Muscle layer of colon (tissue), 2 donors: Measurements from ENCODE around the gene ZNF367.

ENCODE experiments used
- H3K27ac ChIP-seq: one replicate; pipeline ENCODE4 v1.7.0; 2013; ENCODE audit warnings: low read depth, mild to moderate bottlenecking, low read length, moderate library complexity
- H3K27me3 ChIP-seq, 2 donors: one replicate each; pipeline ENCODE4 v1.7.0; 2013; ENCODE audit warnings: low read length in 2 of 2, mild to moderate bottlenecking in 2 of 2; ENCODE audit not compliant: insufficient read depth in 2 of 2, control insufficient read depth in 1 of 2
- H3K36me3 ChIP-seq: one replicate; pipeline ENCODE4 v1.7.0; 2013; ENCODE audit warnings: mild to moderate bottlenecking, low read length; ENCODE audit not compliant: insufficient read depth
- H3K4me1 ChIP-seq: one replicate; pipeline ENCODE4 v1.7.0; 2013; ENCODE audit warnings: mild to moderate bottlenecking, low read length; ENCODE audit not compliant: insufficient read depth
- H3K4me3 ChIP-seq, 2 donors: one replicate each; pipeline ENCODE4 v1.7.0; 2013; ENCODE audit warnings: low read length in 2 of 2, low read depth in 1 of 2, mild to moderate bottlenecking in 1 of 2, moderate library complexity in 1 of 2
- H3K9ac ChIP-seq: one replicate; pipeline ENCODE4 v1.7.0; 2013; ENCODE audit warnings: low read length
- H3K9me3 ChIP-seq: one replicate; pipeline ENCODE4 v1.7.0; 2013; ENCODE audit warnings: mild to moderate bottlenecking, low read length
- donor health status: abdominal sarcoma.
- donor health status: Adenocarcinoma of cecum.

ZNF367 gene

GRCh38 chr9:96418083-96418919, at the start of gene ZNF367:
ZNF367 (minus strand) TSS chr9:96418370; CDS start chr9:96418032, 338 bp downstream.
- Histone ChIP-seq H3K4me3 (peak within 1 kb of the TSS; percentile 80 to 97), H3K9ac (peak within 1 kb of the TSS; percentile 74), H3K4me1 (peaks cover 25% of the 10 kb centered on the region), H3K27ac (peak within 1 kb of the TSS; percentile 92), H3K36me3 (no peaks in the 10 kb centered on the region), H3K27me3 (no peaks in the 10 kb centered on the region), H3K9me3 (no peaks in the 10 kb centered on the region)

- Histone ChIP-seq H3K4me3 (no peak overlapping the region), H3K27me3 (no peaks in the 10 kb centered on the region), H3K4me1 (no peaks in the 10 kb centered on the region), H3K9me3 (no peaks in the 10 kb centered on the region), H3K27ac (no peak overlapping the region), H3K36me3 (peaks cover 24% of the 10 kb centered on the region), H3K9ac (no peak overlapping the region)
Observed at GRCh38 chr9:96467784-96468183, 49.6 kb upstream of the ZNF367 start.

- H3K27ac ChIP-seq: no peak overlapping the region
- no peaks in the 10 kb centered on the region for H3K4me1 ChIP-seq
Observed at GRCh38 chr9:96464426-96464825, 46.3 kb upstream of the ZNF367 start.

GRCh38 chr9:96462541-96462940, 44.4 kb upstream of the ZNF367 start:
- H3K27me3 ChIP-seq: no peaks in the 10 kb centered on the region
- peaks cover 4% of the 10 kb centered on the region for H3K36me3 ChIP-seq
- H3K4me1 ChIP-seq: no peaks in the 10 kb centered on the region
- H3K27ac ChIP-seq: no peak overlapping the region
- H3K9ac ChIP-seq: no peak overlapping the region
- no peak overlapping the region for H3K4me3 ChIP-seq
- H3K9me3 ChIP-seq: no peaks in the 10 kb centered on the region

More at GRCh38 chr9:96464426-96464825, 46.3 kb upstream of the ZNF367 start:
- Histone ChIP-seq H3K27me3 (no peaks in the 10 kb centered on the region), H3K36me3 (peaks cover 4% of the 10 kb centered on the region), H3K9me3 (no peaks in the 10 kb centered on the region), H3K4me3 (no peak overlapping the region), H3K9ac (no peak overlapping the region)

GRCh38 chr9:96461336-96461735, 43.2 kb upstream of the ZNF367 start:
- H3K9ac ChIP-seq: no peak overlapping the region
- H3K27me3 ChIP-seq: no peaks in the 10 kb centered on the region
- H3K4me1 ChIP-seq: no peaks in the 10 kb centered on the region
- no peaks in the 10 kb centered on the region for H3K9me3 ChIP-seq
- no peak overlapping the region for H3K27ac ChIP-seq
- no peak overlapping the region for H3K4me3 ChIP-seq
- H3K36me3 ChIP-seq: peaks cover under 1% of the 10 kb centered on the region

GRCh38 chr9:96460882-96461281, 42.7 kb upstream of the ZNF367 start:
- no peak overlapping the region for H3K9ac ChIP-seq
- no peaks in the 10 kb centered on the region for H3K4me1 ChIP-seq
- H3K27me3 ChIP-seq: no peaks in the 10 kb centered on the region
- no peak overlapping the region for H3K27ac ChIP-seq
- H3K9me3 ChIP-seq: no peaks in the 10 kb centered on the region
- H3K36me3 ChIP-seq: no peaks in the 10 kb centered on the region
- H3K4me3 ChIP-seq: no peak overlapping the region

GRCh38 chr9:96460470-96460869, 42.3 kb upstream of the ZNF367 start:
- H3K36me3 ChIP-seq: no peaks in the 10 kb centered on the region
- H3K9me3 ChIP-seq: no peaks in the 10 kb centered on the region
- H3K27ac ChIP-seq: no peak overlapping the region

GRCh38 chr9:96459268-96460007, 41.3 kb upstream of the ZNF367 start:
- Histone ChIP-seq H3K4me3 (no peak overlapping the region), H3K9me3 (no peaks in the 10 kb centered on the region), H3K27me3 (no peaks in the 10 kb centered on the region), H3K4me1 (no peaks in the 10 kb centered on the region), H3K36me3 (no peaks in the 10 kb centered on the region), H3K27ac (no peak overlapping the region), H3K9ac (no peak overlapping the region)

More at GRCh38 chr9:96460470-96460869, 42.3 kb upstream of the ZNF367 start:
- Histone ChIP-seq H3K9ac (no peak overlapping the region), H3K4me1 (no peaks in the 10 kb centered on the region), H3K27me3 (no peaks in the 10 kb centered on the region), H3K4me3 (no peak overlapping the region)

- Histone ChIP-seq H3K4me3 (no peak overlapping the region), H3K4me1 (no peaks in the 10 kb centered on the region), H3K36me3 (no peaks in the 10 kb centered on the region), H3K9me3 (no peaks in the 10 kb centered on the region), H3K9ac (no peak overlapping the region), H3K27me3 (no peaks in the 10 kb centered on the region), H3K27ac (no peak overlapping the region)
Observed at GRCh38 chr9:96458226-96458625, 40.1 kb upstream of the ZNF367 start.

GRCh38 chr9:96457266-96457665, 39.1 kb upstream of the ZNF367 start:
- Histone ChIP-seq H3K4me3 (no peak overlapping the region), H3K27ac (no peak overlapping the region), H3K4me1 (no peaks in the 10 kb centered on the region), H3K27me3 (no peaks in the 10 kb centered on the region), H3K36me3 (no peaks in the 10 kb centered on the region), H3K9me3 (no peaks in the 10 kb centered on the region), H3K9ac (no peak overlapping the region)

GRCh38 chr9:96453625-96454024, 35.5 kb upstream of the ZNF367 start:
- Histone ChIP-seq H3K9ac (no peak overlapping the region), H3K27me3 (no peaks in the 10 kb centered on the region), H3K9me3 (no peaks in the 10 kb centered on the region), H3K27ac (no peak overlapping the region), H3K4me1 (peaks cover 4% of the 10 kb centered on the region), H3K36me3 (no peaks in the 10 kb centered on the region), H3K4me3 (no peak overlapping the region)
